Lower lobe of right lung (tissue), 2 donors: Measurements from ENCODE around the gene PDX1. TPM values are rescaled to one million over a fixed set of nuclear protein-coding genes. Genes with fewer than 3 reads are reported as not detected.

Experiments used
- ATAC-seq, 2 donors: fragments of 200-7000 bp; cut with Tn5 transposase; one replicate each; pipeline ENCODE4 v1.9.1; 2020 to 2022; ENCODE audit warnings: mild to moderate bottlenecking in 2 of 2, moderate library complexity in 2 of 2
- DNase-seq: peaks from one replicate; pipeline ENCODE4 v3.0.0-alpha.2; 2020
- H3K27ac ChIP-seq: fragments of 200-600 bp; one replicate; pipeline ENCODE4 v1.8.0; 2022
- H3K27me3 ChIP-seq: fragments of 200-600 bp; one replicate; pipeline ENCODE4 v1.8.0; 2022; ENCODE audit warnings: low read depth
- H3K36me3 ChIP-seq: fragments of 200-600 bp; one replicate; pipeline ENCODE4 v1.8.0; 2022; ENCODE audit warnings: mild to moderate bottlenecking
- H3K4me1 ChIP-seq: fragments of 200-600 bp; one replicate; pipeline ENCODE4 v1.8.0; 2022
- H3K4me3 ChIP-seq: fragments of 200-600 bp; one replicate; pipeline ENCODE4 v1.8.0; 2022; ENCODE audit warnings: mild to moderate bottlenecking
- H3K9me3 ChIP-seq: fragments of 200-600 bp; one replicate; pipeline ENCODE4 v1.8.0; 2022
- CTCF ChIP-seq: fragments of 200-600 bp; IDR thresholded peaks from one replicate; pipeline ENCODE4 v1.8.0; 2022; ENCODE audit warnings: antibody characterized with exemption, mild to moderate bottlenecking
- intact Hi-C: fragments of 100-400 bp; cut with DNase I; formaldehyde crosslinking; loops from one replicate; pipeline ENCODE4 v1.11.0; 2022
- long read RNA-seq: library from polyadenylated mRNA; unstranded; transcript quantifications from one replicate; pipeline ENCODE4 v2.0.0, GENCODE V29; 2021
- total RNA-seq: library from RNA; stranded (reverse); fragmentation: NEBNext Ultra II Directional; extraction: Animal tissue kit (Norgen Biotek cat#: 25700); gene quantifications from one replicate; pipeline ENCODE4 v1.2.1, GENCODE V29; 2021
- donor health status: DM: no; HTN: yes; CAD: no; lungs with severe emphysema.

PDX1 gene
- not detected for total RNA-seq
- long read RNA-seq: 0 reads

- peak within 1 kb of the TSS; percentile 51 for H3K4me3 ChIP-seq
- intact Hi-C loops: no loop called here
- no peak for DNase-seq
Measured at GRCh38 chr13:27919934-27920676, at the start of gene PDX1. Gene PDX1 (plus strand): TSS chr13:27920000. CDS start chr13:27920139, 139 bp downstream.

GRCh38 chr13:27878274-27878673 lies 41.5 kb upstream of the PDX1 start:
- intact Hi-C loops: no loop called here
- ATAC-seq (no peak), DNase-seq (no peak)
- H3K4me1 ChIP-seq: no peaks in the 10 kb centered on the region
- no peak overlapping the region for H3K4me3 ChIP-seq
- H3K9me3 ChIP-seq: no peaks in the 10 kb centered on the region
- H3K27me3 ChIP-seq: peaks cover 33% of the 10 kb centered on the region
- H3K36me3 ChIP-seq: no peaks in the 10 kb centered on the region
- no peak for TF ChIP-seq CTCF
- H3K27ac ChIP-seq: no peak overlapping the region

More at GRCh38 chr13:27919934-27920676, at the start of gene PDX1:
- no peak for TF ChIP-seq CTCF
- Histone ChIP-seq H3K27ac (no peak within 1 kb of the TSS), H3K9me3 (no peaks in the 10 kb centered on the region), H3K36me3 (no peaks in the 10 kb centered on the region), H3K27me3 (peaks cover 100% of the 10 kb centered on the region), H3K4me1 (peaks cover 32% of the 10 kb centered on the region)
- ATAC-seq: peak; percentile 66 to 77

- no peak overlapping the region for H3K27ac ChIP-seq
- H3K4me3 ChIP-seq: no peak overlapping the region
- no peaks in the 10 kb centered on the region for H3K36me3 ChIP-seq
- TF ChIP-seq CTCF: no peak
- ATAC-seq (no peak), DNase-seq (no peak)
- intact Hi-C loops: no loop called here
- no peaks in the 10 kb centered on the region for H3K4me1 ChIP-seq
- H3K9me3 ChIP-seq: peaks cover 10% of the 10 kb centered on the region
- H3K27me3 ChIP-seq: peaks cover 13% of the 10 kb centered on the region
Measured at GRCh38 chr13:27889471-27889870, 30.3 kb upstream of the PDX1 start.

GRCh38 chr13:27896726-27897125 lies 23.1 kb upstream of the PDX1 start:
- Histone ChIP-seq H3K27ac (no peak overlapping the region), H3K4me1 (no peaks in the 10 kb centered on the region), H3K4me3 (no peak overlapping the region), H3K36me3 (no peaks in the 10 kb centered on the region), H3K27me3 (peaks cover 45% of the 10 kb centered on the region), H3K9me3 (peaks cover 10% of the 10 kb centered on the region)
- ATAC-seq (no peak), DNase-seq (no peak)
- TF ChIP-seq CTCF: no peak
- intact Hi-C loops: no loop called here

GRCh38 chr13:27904719-27905118 lies 15.1 kb upstream of the PDX1 start:
- no peak for ATAC-seq
- H3K27me3 ChIP-seq: peaks cover 58% of the 10 kb centered on the region

More at GRCh38 chr13:27904719-27905118, 15.1 kb upstream of the PDX1 start:
- intact Hi-C loops: no loop called here
- H3K36me3 ChIP-seq: no peaks in the 10 kb centered on the region
- DNase-seq: no peak
- H3K9me3 ChIP-seq: no peaks in the 10 kb centered on the region
- no peaks in the 10 kb centered on the region for H3K4me1 ChIP-seq
- H3K4me3 ChIP-seq: no peak overlapping the region
- no peak for TF ChIP-seq CTCF
- no peak overlapping the region for H3K27ac ChIP-seq
